Mesothelial cell of epicardium (in vitro differentiated cells): ENCODE data around the gene CLNK. TPM values are rescaled to one million over a fixed set of nuclear protein-coding genes. Genes with fewer than 3 reads are reported as not detected.

Source experiments
- DNase-seq, 2 experiments: peaks; one replicate each; pipeline ENCODE4 v3.0.0; 2021; ENCODE audit warnings: low spot score in 2 of 2; ENCODE audit not compliant: unreplicated experiment in 2 of 2
- H3K27ac Mint-ChIP-seq: 2 replicates; pipeline ENCODE4 v1.8.0; 2021; ENCODE audit warnings: mixed read lengths
- H3K27me3 Mint-ChIP-seq: 2 replicates; pipeline ENCODE4 v1.8.0; 2021; ENCODE audit warnings: low read depth, mixed read lengths
- H3K36me3 Mint-ChIP-seq: 2 replicates; pipeline ENCODE4 v1.8.0; 2021; ENCODE audit warnings: mixed read lengths
- H3K4me1 Mint-ChIP-seq: 2 replicates; pipeline ENCODE4 v1.8.0; 2021; ENCODE audit warnings: mixed read lengths
- H3K4me3 Mint-ChIP-seq: 2 replicates; pipeline ENCODE4 v1.8.0; 2021; ENCODE audit warnings: mild to moderate bottlenecking, moderate library complexity, mixed read lengths
- H3K9me3 Mint-ChIP-seq: 2 replicates; pipeline ENCODE4 v1.8.0; 2021; ENCODE audit warnings: mixed read lengths
- CTCF ChIP-seq: fragments of 200-600 bp; sonication (generic); IDR thresholded peaks from one replicate; pipeline ENCODE4 v1.5.0; 2021; ENCODE audit warnings: antibody characterized with exemption; ENCODE audit not compliant: unreplicated experiment
- total RNA-seq: library from RNA; stranded (reverse); gene quantifications from 3 replicates; pipeline ENCODE4 v1.2.1, GENCODE V29; 2021

The CLNK gene
- total RNA-seq, 1 donor from 2014 or later: not detected

- H3K36me3 Mint-ChIP-seq: no peaks in the 10 kb centered on the region
- no peak for DNase-seq
- no peak for TF ChIP-seq CTCF
- H3K27me3 Mint-ChIP-seq: peaks cover 52% of the 10 kb centered on the region
- H3K4me3 Mint-ChIP-seq: peak overlapping the region; percentile 28
- no peak overlapping the region for H3K27ac Mint-ChIP-seq
- peaks cover 31% of the 10 kb centered on the region for H3K9me3 Mint-ChIP-seq
- peaks cover 9% of the 10 kb centered on the region for H3K4me1 Mint-ChIP-seq
Observed at GRCh38 chr4:10460313-10461047, 224.1 kb downstream of the CLNK start.

DNA sequence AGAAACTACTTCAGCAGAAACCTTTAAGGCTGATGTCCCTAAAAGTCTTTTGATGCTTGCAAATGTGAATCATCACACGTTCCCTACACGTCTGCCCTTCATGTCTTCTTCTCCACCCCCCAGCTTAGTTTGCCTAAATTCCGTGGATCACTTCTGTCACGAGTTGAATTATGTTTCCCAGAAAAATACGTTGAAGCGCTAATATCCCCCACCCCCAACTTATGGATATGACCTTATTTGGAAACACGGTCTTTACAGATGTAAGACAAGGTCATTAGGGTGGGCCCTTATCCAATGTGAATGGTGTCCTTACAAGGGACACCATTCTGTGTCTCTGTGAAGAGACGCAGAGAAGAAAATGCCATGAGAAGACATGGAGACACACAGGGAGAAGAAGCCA is 225.3 kb downstream of the CLNK start:
- peaks cover 23% of the 10 kb centered on the region for H3K9me3 Mint-ChIP-seq
- H3K27ac Mint-ChIP-seq: no peak overlapping the region
- no peak for DNase-seq
- no peak for TF ChIP-seq CTCF
- H3K36me3 Mint-ChIP-seq: peaks cover 10% of the 10 kb centered on the region
- no peak overlapping the region for H3K4me3 Mint-ChIP-seq
- H3K27me3 Mint-ChIP-seq: peaks cover 47% of the 10 kb centered on the region
- peaks cover 14% of the 10 kb centered on the region for H3K4me1 Mint-ChIP-seq

DNA sequence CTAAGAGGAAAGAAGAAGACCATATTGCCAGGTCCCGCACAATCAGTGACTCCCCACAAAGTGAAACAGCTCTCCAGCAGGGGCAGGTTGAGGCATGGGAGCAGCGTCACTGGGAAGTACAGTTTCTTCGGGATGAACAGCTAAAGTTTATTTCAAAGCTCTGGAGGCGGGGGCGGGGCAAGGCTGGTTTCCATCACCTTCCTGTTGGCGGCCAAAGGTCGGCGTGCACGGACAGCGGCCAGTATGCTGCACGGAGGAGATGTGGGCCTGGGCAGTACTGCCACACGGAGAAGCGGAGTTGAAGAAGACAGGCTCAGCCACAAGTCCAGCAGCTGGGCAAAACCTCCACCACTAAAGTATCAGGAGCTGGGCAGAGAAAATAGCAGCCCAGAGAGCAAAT is 226.4 kb downstream of the CLNK start:
- H3K36me3 Mint-ChIP-seq: peaks cover 20% of the 10 kb centered on the region
- peaks cover 19% of the 10 kb centered on the region for H3K9me3 Mint-ChIP-seq
- H3K27me3 Mint-ChIP-seq: peaks cover 40% of the 10 kb centered on the region
- no peak for TF ChIP-seq CTCF
- peak overlapping the region; percentile 57 for H3K4me3 Mint-ChIP-seq
- no peak overlapping the region for H3K27ac Mint-ChIP-seq
- H3K4me1 Mint-ChIP-seq: peaks cover 14% of the 10 kb centered on the region
- no peak for DNase-seq

- TF ChIP-seq CTCF: no peak
- Mint-ChIP-seq H3K27me3 (peaks cover 32% of the 10 kb centered on the region), H3K36me3 (peaks cover 29% of the 10 kb centered on the region), H3K4me3 (peak within 1 kb of the TSS; percentile 88), H3K9me3 (peaks cover 18% of the 10 kb centered on the region), H3K27ac (peak within 1 kb of the TSS; percentile 90), H3K4me1 (peaks cover 14% of the 10 kb centered on the region)
- peak; percentile 61 to 80 for DNase-seq
Observed at GRCh38 chr4:10457255-10457801, 227.2 kb downstream of the CLNK start, which contains the start of gene ZNF518B. Gene ZNF518B (minus strand): TSS chr4:10457426. CDS start chr4:10446328, 11,098 bp downstream.

DNA sequence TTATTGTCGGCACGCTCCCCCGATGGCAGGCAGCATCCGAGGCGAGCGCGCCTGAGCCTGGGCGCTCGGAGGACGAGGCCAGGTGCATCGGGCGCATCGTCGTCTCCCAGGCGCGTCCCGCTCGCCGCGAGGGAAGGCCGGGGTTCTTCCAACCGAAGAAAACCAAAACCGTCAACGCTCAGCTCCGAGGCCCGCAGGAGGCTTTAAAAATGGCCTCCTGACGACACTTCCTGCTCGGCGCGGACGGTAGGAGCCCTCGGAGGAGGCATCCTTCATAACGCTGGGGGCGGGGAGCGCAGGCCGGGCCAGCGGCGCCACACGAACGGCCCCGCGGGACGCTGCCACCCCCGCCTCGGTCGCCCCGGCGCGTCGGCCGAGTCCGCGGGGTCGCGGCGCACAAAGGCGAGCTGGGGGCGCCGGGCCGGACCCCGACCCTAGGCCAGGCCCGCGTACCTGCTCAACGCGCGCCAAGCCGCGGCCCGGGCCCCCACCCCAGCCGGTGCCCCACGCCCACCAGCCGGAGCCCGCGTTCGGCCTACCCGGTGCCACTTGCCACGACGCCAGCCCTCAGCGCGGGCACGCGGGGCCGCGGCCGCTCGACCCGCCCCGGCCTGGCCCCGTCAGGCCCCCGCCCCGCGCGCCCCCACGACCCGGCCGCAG is 227.8 kb downstream of the CLNK start:
- H3K27ac Mint-ChIP-seq: peak overlapping the region; percentile 90
- H3K4me3 Mint-ChIP-seq: peak overlapping the region; percentile 88

More for the DNA sequence above, 227.8 kb downstream of the CLNK start:
- peaks cover 26% of the 10 kb centered on the region for H3K27me3 Mint-ChIP-seq
- peaks cover 20% of the 10 kb centered on the region for H3K9me3 Mint-ChIP-seq
- no peak for TF ChIP-seq CTCF
- peaks cover 14% of the 10 kb centered on the region for H3K4me1 Mint-ChIP-seq
- peak in 1 of 2 experiments; percentile 66 for DNase-seq
- peaks cover 35% of the 10 kb centered on the region for H3K36me3 Mint-ChIP-seq
